IMR-90 (cell line): ENCODE data around the gene R3HDM2. TPM values are rescaled to one million over a fixed set of nuclear protein-coding genes. Genes with fewer than 3 reads are reported as not detected.

Experiments
- ATAC-seq: fragments of 200-7000 bp; cut with Tn5 transposase; 2 replicates; pipeline ENCODE4 v1.9.1; 2020; ENCODE audit warnings: low read depth, mild to moderate bottlenecking, moderate library complexity
- BruUV-seq: library from RNA; stranded (reverse); fragments of 400-500 nt; replicated peaks from 2 replicates; lab custom pipeline; 2021; lab: Mats Ljungman, UMichigan
- CTCF ChIA-PET: fragments of 300-600 bp; formaldehyde crosslinking; extraction: SDS; loops from one replicate; lab custom pipeline; 2021; ENCODE audit warnings: antibody characterized with exemption; lab: Yijun Ruan, JAX
- POLR2A ChIA-PET: fragments of 300-600 bp; sonication (Branson Sonifier 250); formaldehyde crosslinking; loops from one replicate; lab custom pipeline; 2022; ENCODE audit warnings: antibody characterized with exemption; ENCODE audit not compliant: unreplicated experiment; lab: Charles Lee
- DNase-seq: peaks from one replicate; pipeline ENCODE4 v3.0.0; 2013
- H2AFZ ChIP-seq: replicated peaks from 2 replicates; pipeline ENCODE3; 2013; ENCODE audit warnings: low read length, mild to moderate bottlenecking; ENCODE audit not compliant: poor library complexity
- H2AK5ac ChIP-seq: 2 replicates; pipeline ENCODE4 v1.6.1; 2013; ENCODE audit warnings: low read depth, low read length, inconsistent platforms
- H2AK9ac ChIP-seq: replicated peaks from 2 replicates; pipeline ENCODE3; 2013; ENCODE audit warnings: mild to moderate bottlenecking, low read depth, low read length, moderate library complexity; ENCODE audit not compliant: poor library complexity
- H2BK120ac ChIP-seq: 2 replicates; pipeline ENCODE4 v1.6.1; 2013; ENCODE audit warnings: low read depth, low read length, inconsistent platforms
- H2BK15ac ChIP-seq: 3 replicates; pipeline ENCODE4 v1.6.1; 2013; ENCODE audit warnings: low read depth, low read length, inconsistent platforms
- H2BK20ac ChIP-seq: 2 replicates; pipeline ENCODE4 v1.6.1; 2013; ENCODE audit warnings: low read depth, mild to moderate bottlenecking, inconsistent platforms, low read length, moderate library complexity
- H2BK5ac ChIP-seq: 2 replicates; pipeline ENCODE4 v1.6.1; 2013; ENCODE audit warnings: mild to moderate bottlenecking, low read depth, low read length, inconsistent platforms; ENCODE audit not compliant: poor library complexity, severe bottlenecking
- H3K14ac ChIP-seq: replicated peaks from 2 replicates; pipeline ENCODE4 v1.6.1; 2013; ENCODE audit warnings: low read depth, low read length, inconsistent platforms
- H3K18ac ChIP-seq: 2 replicates; pipeline ENCODE4 v1.6.1; 2013; ENCODE audit warnings: low read depth, low read length, control low read depth
- H3K23ac ChIP-seq: 2 replicates; pipeline ENCODE4 v1.6.1; 2013; ENCODE audit warnings: low read depth, low read length, inconsistent platforms
- H3K27ac ChIP-seq: 2 replicates; pipeline ENCODE4 v1.5.1; 2013; ENCODE audit warnings: mild to moderate bottlenecking, control low read depth, low read length; ENCODE audit not compliant: insufficient read depth
- H3K27me3 ChIP-seq: 2 replicates; pipeline ENCODE4 v1.6.1; 2013; ENCODE audit warnings: low read length; ENCODE audit not compliant: control insufficient read depth, insufficient read depth
- H3K36me3 ChIP-seq: 2 replicates; pipeline ENCODE4 v1.6.1; 2013; ENCODE audit warnings: low read length, mixed read lengths; ENCODE audit not compliant: control insufficient read depth, insufficient read depth
- H3K4ac ChIP-seq: 2 replicates; pipeline ENCODE4 v1.6.1; 2013; ENCODE audit warnings: low read depth, low read length, inconsistent platforms
- H3K4me1 ChIP-seq: 2 replicates; pipeline ENCODE4 v1.6.1; 2013; ENCODE audit warnings: low read length, mixed read lengths; ENCODE audit not compliant: control insufficient read depth, insufficient read depth
- H3K4me2 ChIP-seq: 2 replicates; pipeline ENCODE4 v1.6.1; 2013; ENCODE audit warnings: low read depth, mild to moderate bottlenecking, control low read depth, low read length, moderate library complexity
- H3K4me3 ChIP-seq: 2 replicates; pipeline ENCODE4 v1.5.1; 2013; ENCODE audit warnings: low read depth, mild to moderate bottlenecking, control low read depth, low read length, moderate library complexity; ENCODE audit not compliant: insufficient read depth
- H3K56ac ChIP-seq: 2 replicates; pipeline ENCODE4 v1.6.1; 2013; ENCODE audit warnings: low read length, inconsistent platforms; ENCODE audit not compliant: insufficient read depth; ENCODE audit errors: extremely low read depth
- H3K79me1 ChIP-seq, 2 experiments: 2 replicates each; pipeline ENCODE4 v1.6.1; 2013; ENCODE audit warnings: low read length in 2 of 2, inconsistent platforms in 1 of 2, low read depth in 1 of 2
- H3K9ac ChIP-seq: 2 replicates; pipeline ENCODE4 v1.6.1; 2013; ENCODE audit warnings: low read depth, low read length, control low read depth
- H3K9me1 ChIP-seq: 2 replicates; pipeline ENCODE4 v1.6.1; 2013; ENCODE audit warnings: low read length, inconsistent platforms; ENCODE audit not compliant: insufficient read depth
- H3K9me3 ChIP-seq: 2 replicates; pipeline ENCODE4 v1.6.1; 2013; ENCODE audit warnings: low read length; ENCODE audit not compliant: control insufficient read depth, insufficient read depth
- H4K20me1 ChIP-seq: 2 replicates; pipeline ENCODE4 v1.6.1; 2013; ENCODE audit warnings: low read length, inconsistent platforms; ENCODE audit not compliant: insufficient read depth
- H4K5ac ChIP-seq: 2 replicates; pipeline ENCODE4 v1.6.1; 2013; ENCODE audit warnings: mild to moderate bottlenecking, low read depth, low read length, control low read depth
- H4K8ac ChIP-seq, 2 experiments: 2 replicates each; pipeline ENCODE4 v1.6.1; 2013; ENCODE audit warnings: low read depth in 2 of 2, low read length in 2 of 2, control low read depth in 1 of 2, inconsistent platforms in 1 of 2
- H4K91ac ChIP-seq: 2 replicates; pipeline ENCODE4 v1.6.1; 2013; ENCODE audit warnings: low read depth, low read length, inconsistent platforms; ENCODE audit not compliant: insufficient read depth
- CEBPB ChIP-seq: IDR thresholded peaks from 2 replicates; pipeline ENCODE4 v1.6.1; 2012; ENCODE audit warnings: low read depth, low read length, improper control_type of control experiment
- CHD1 ChIP-seq: IDR thresholded peaks from 2 replicates; pipeline ENCODE4 v1.6.1; 2012; ENCODE audit warnings: low read depth, low read length, improper control_type of control experiment
- FOS ChIP-seq: fragments of 150-350 bp; IDR thresholded peaks from 2 replicates; pipeline ENCODE4 v1.6.1; 2016; ENCODE audit warnings: low read depth, low read length
- MAFK ChIP-seq: IDR thresholded peaks from 2 replicates; pipeline ENCODE4 v1.6.1; 2012; ENCODE audit warnings: low read depth, low read length, improper control_type of control experiment
- MAZ ChIP-seq: IDR thresholded peaks from 2 replicates; pipeline ENCODE4 v1.6.1; 2012; ENCODE audit warnings: low read depth, mild to moderate bottlenecking, low read length, improper control_type of control experiment, moderate library complexity, borderline replicate concordance
- MXI1 ChIP-seq: IDR thresholded peaks from 2 replicates; pipeline ENCODE4 v1.6.1; 2012; ENCODE audit warnings: low read depth, mild to moderate bottlenecking, low read length, moderate library complexity, borderline replicate concordance
- RAD21 ChIP-seq: IDR thresholded peaks from 2 replicates; pipeline ENCODE4 v1.6.1; 2012; ENCODE audit warnings: low read length, improper control_type of control experiment
- RCOR1 ChIP-seq: IDR thresholded peaks from 2 replicates; pipeline ENCODE4 v1.6.1; 2012; ENCODE audit warnings: mild to moderate bottlenecking, low read length, improper control_type of control experiment; ENCODE audit not compliant: insufficient replicate concordance
- RFX5 ChIP-seq: IDR thresholded peaks from 2 replicates; pipeline ENCODE4 v1.8.0; 2012; ENCODE audit warnings: low read depth, mild to moderate bottlenecking, low read length, moderate library complexity
- SMC3 ChIP-seq: fragments of 150-350 bp; IDR thresholded peaks from 2 replicates; pipeline ENCODE4 v1.6.1; 2016; ENCODE audit warnings: low read depth, mild to moderate bottlenecking, antibody characterized with exemption, low read length, moderate library complexity
- WGBS, 2 experiments: methylation state at CpG; one replicate each; pipeline versions ENCODE4 v1.1.5 to v1.1.7; 2013; ENCODE audit warnings: missing lambda C conversion rate in 2 of 2; ENCODE audit not compliant: insufficient read length in 1 of 2; ENCODE audit errors: extremely low coverage in 2 of 2; 5-methylcytosine and 5-hydroxymethylcytosine counted together
- dilution Hi-C: fragments of 300-500 bp; cut with HindIII; formaldehyde crosslinking; loops from one replicate; pipeline ENCODE4 v1.14.3; 2018; ENCODE audit warnings: low sequenced_read_pairs; ENCODE audit not compliant: unreplicated experiment
- in situ Hi-C: fragments of 300-500 bp; cut with MboI; formaldehyde crosslinking; loops from 3 replicates; pipeline ENCODE4 v1.14.3; 2019; ENCODE audit warnings: low sequenced_read_pairs, inconsistent platforms, mixed read lengths
- intact Hi-C: fragments of 100-400 bp; cut with micrococcal nuclease; formaldehyde crosslinking; loops from 2 replicates; pipeline ENCODE4 v1.10.0; 2022
- polyA plus RNA-seq, 3 experiments: library from polyadenylated mRNA; depleted of rRNA; stranded (reverse); fragments of >200 nt; gene quantifications; 2 replicates each; pipeline ENCODE4 v1.2.3, GENCODE V29; 2012; ENCODE audit warnings: low replicate concordance in 1 of 3
- total RNA-seq: library from RNA; depleted of rRNA; stranded (reverse); fragments of >200 nt; gene quantifications from 2 replicates; pipeline ENCODE4 v1.2.3, GENCODE V29; 2012
- TF ChIP-seq, protein P1 (sequence below): conservative IDR thresholded peaks from 2 replicates; pipeline ENCODE4 v1.5.1; 2012; ENCODE audit warnings: mild to moderate bottlenecking, low read depth, low read length, improper control_type of control experiment
- TF ChIP-seq, protein P2 (sequence below): fragments of 150-350 bp; IDR thresholded peaks from 2 replicates; pipeline ENCODE4 v1.6.1; 2016; ENCODE audit warnings: low read depth, mild to moderate bottlenecking, low read length, moderate library complexity, borderline replicate concordance

The R3HDM2 gene
- total and polyA plus RNA-seq, 2 of the 4 experiments (the other 2 are of a cell fraction): 7.5 to 28.4 TPM

DNA sequence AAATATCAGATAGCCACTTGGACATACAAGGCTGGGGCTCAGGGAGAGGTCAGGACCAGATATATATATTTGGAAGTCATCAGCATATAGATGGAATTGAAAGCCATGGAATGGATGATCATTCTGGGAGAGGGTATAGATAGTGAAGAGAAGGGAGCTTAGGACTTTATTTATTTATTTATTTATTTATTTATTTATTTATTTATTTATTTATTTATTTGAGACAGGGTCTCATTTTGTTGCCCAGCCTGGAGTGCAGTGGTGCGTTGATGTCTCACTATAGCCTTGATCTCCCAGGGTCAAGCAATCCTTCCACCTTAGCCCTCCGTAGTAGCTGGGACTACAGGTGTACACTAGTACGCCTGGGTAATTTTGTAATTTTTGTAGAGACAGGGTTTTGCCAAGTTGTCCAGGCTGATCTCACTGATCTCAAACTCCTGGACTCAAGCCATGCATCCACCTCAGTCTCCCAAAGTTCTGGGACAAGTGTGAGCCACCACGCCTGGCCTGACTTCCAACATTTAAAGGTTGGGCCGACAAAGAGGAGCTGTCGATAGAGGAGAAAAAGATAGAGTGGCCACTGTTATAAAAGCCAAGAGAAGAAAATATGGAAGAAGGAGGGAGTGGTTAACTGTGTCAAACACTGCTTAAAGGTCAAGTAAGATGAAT lies 15.6 kb upstream of the R3HDM2 start:
- no peak overlapping the region for H3K14ac ChIP-seq
- intact Hi-C loops: no loop called here
- in situ Hi-C loops: no loop called here

More for the DNA sequence above, 15.6 kb upstream of the R3HDM2 start:
- H2BK5ac ChIP-seq: no peak overlapping the region
- H2BK15ac ChIP-seq: no peak overlapping the region
- ChIA-PET CTCF (interaction anchor here (0.6 kb wide), 1 partner anchor 112 kb away, joined by 3 read pairs; no protein-coding TSS in a partner anchor), POLR2A (interaction anchor here (0.6 kb wide), 1 partner anchor 13 kb away, joined by 3 read pairs; no protein-coding TSS in a partner anchor)
- H3K4me1 ChIP-seq: peaks cover 6% of the 10 kb centered on the region
- no peak overlapping the region for H3K4me2 ChIP-seq
- no peak overlapping the region for H3K27ac ChIP-seq
- no peak for ATAC-seq
- no peak overlapping the region for H3K23ac ChIP-seq
- H2AK5ac ChIP-seq: no peak overlapping the region
- no peaks in the 10 kb centered on the region for H3K27me3 ChIP-seq
- TF ChIP-seq, protein P1, sequence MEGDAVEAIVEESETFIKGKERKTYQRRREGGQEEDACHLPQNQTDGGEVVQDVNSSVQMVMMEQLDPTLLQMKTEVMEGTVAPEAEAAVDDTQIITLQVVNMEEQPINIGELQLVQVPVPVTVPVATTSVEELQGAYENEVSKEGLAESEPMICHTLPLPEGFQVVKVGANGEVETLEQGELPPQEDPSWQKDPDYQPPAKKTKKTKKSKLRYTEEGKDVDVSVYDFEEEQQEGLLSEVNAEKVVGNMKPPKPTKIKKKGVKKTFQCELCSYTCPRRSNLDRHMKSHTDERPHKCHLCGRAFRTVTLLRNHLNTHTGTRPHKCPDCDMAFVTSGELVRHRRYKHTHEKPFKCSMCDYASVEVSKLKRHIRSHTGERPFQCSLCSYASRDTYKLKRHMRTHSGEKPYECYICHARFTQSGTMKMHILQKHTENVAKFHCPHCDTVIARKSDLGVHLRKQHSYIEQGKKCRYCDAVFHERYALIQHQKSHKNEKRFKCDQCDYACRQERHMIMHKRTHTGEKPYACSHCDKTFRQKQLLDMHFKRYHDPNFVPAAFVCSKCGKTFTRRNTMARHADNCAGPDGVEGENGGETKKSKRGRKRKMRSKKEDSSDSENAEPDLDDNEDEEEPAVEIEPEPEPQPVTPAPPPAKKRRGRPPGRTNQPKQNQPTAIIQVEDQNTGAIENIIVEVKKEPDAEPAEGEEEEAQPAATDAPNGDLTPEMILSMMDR: no peak
- TF ChIP-seq RFX5: no peak
- no peak for TF ChIP-seq RCOR1
- no peak for TF ChIP-seq CEBPB
- TF ChIP-seq CHD1: no peak
- no peak for TF ChIP-seq MAZ
- TF ChIP-seq MXI1: no peak
- TF ChIP-seq MAFK: no peak
- TF ChIP-seq, protein P2, sequence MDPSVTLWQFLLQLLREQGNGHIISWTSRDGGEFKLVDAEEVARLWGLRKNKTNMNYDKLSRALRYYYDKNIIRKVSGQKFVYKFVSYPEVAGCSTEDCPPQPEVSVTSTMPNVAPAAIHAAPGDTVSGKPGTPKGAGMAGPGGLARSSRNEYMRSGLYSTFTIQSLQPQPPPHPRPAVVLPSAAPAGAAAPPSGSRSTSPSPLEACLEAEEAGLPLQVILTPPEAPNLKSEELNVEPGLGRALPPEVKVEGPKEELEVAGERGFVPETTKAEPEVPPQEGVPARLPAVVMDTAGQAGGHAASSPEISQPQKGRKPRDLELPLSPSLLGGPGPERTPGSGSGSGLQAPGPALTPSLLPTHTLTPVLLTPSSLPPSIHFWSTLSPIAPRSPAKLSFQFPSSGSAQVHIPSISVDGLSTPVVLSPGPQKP: no peak
- no peak for TF ChIP-seq SMC3
- TF ChIP-seq RAD21: no peak
- TF ChIP-seq FOS: no peak
- no peak overlapping the region for H3K4me3 ChIP-seq
- no peak overlapping the region for H2AFZ ChIP-seq
- no peak overlapping the region for H2BK20ac ChIP-seq
- no peak overlapping the region for H4K91ac ChIP-seq
- H4K5ac ChIP-seq: no peak overlapping the region
- H4K8ac ChIP-seq: no peak overlapping the region
- H4K20me1 ChIP-seq: no peaks in the 10 kb centered on the region
- no peaks in the 10 kb centered on the region for H3K9me3 ChIP-seq
- no peak for DNase-seq
- no TSS peak for BruUV-seq
- dilution Hi-C loops: no loop called here
- no peak overlapping the region for H3K18ac ChIP-seq
- H3K79me1 ChIP-seq: peaks cover 0 to 3% of the 10 kb centered on the region in 2 experiments; a peak in 1 of 4 replicates
- H3K4ac ChIP-seq: no peak overlapping the region
- H3K56ac ChIP-seq: no peak overlapping the region
- WGBS, 2 experiments: 91% methylated on average over 3 of the region's 6 CpGs; no CpG with 5 or more reads in 1 of the 2 experiments
- H3K9ac ChIP-seq: no peak overlapping the region
- no peak overlapping the region for H2AK9ac ChIP-seq
- H3K9me1 ChIP-seq: peaks cover 4% of the 10 kb centered on the region
- H3K36me3 ChIP-seq: no peaks in the 10 kb centered on the region
- H2BK120ac ChIP-seq: no peak overlapping the region
